HepG2 (cell line): ENCODE data around the gene DCLRE1B. TPM values are rescaled to one million over a fixed set of nuclear protein-coding genes. Genes with fewer than 3 reads are reported as not detected.

Source experiments
- ATAC-seq: fragments of 200-7000 bp; cut with Tn5 transposase; 3 replicates; pipeline ENCODE4 v1.9.1; 2020; ENCODE audit warnings: mild to moderate bottlenecking, moderate library complexity
- BruUV-seq: library from RNA; stranded (reverse); fragments of 400-500 nt; replicated peaks from 2 replicates; lab custom pipeline; 2021; lab: Mats Ljungman, UMichigan
- CTCF ChIA-PET: fragments of 300-600 bp; formaldehyde crosslinking; extraction: SDS; loops from one replicate; lab custom pipeline; 2021; ENCODE audit warnings: low total read pairs, inconsistent platforms, low intra/inter-chr PET ratio; lab: Yijun Ruan, JAX
- POLR2A ChIA-PET: fragments of 350-600 bp; sonication (Branson Sonifier 250); formaldehyde crosslinking; loops from one replicate; lab custom pipeline; 2020; ENCODE audit warnings: antibody characterized with exemption, inconsistent platforms; lab: Yijun Ruan, JAX
- DNase-seq: peaks from one replicate; pipeline ENCODE4 v3.0.0-alpha.2; 2015; ENCODE audit warnings: low spot score
- FAIRE-seq: peaks from 3 replicates; lab custom pipeline; 2011; peaks lifted over from hg19 to GRCh38; lab: Jason Lieb, UNC
- H2AFZ ChIP-seq: one replicate; pipeline ENCODE4 v1.6.1; 2011; ENCODE audit warnings: low read length, inconsistent platforms
- H3K27ac ChIP-seq: fragments of 300-600 bp; 3 replicates; pipeline ENCODE4 v1.8.0; 2011; ENCODE audit warnings: mixed run types, mild to moderate bottlenecking, mixed read lengths, low read length, inconsistent platforms; ENCODE audit not compliant: insufficient read depth; ENCODE audit errors: extremely low read length
- H3K27me3 ChIP-seq, 2 experiments: fragments of 200-600 bp in 1 of 2; 2 replicates in 1 of 2; 3 replicates in 1 of 2; pipeline versions ENCODE4 v1.6.0 to v1.8.0; 2011; ENCODE audit warnings: low read length in 2 of 2, mild to moderate bottlenecking in 2 of 2, moderate library complexity in 2 of 2, inconsistent platforms in 1 of 2; ENCODE audit not compliant: insufficient read depth in 2 of 2, control insufficient read depth in 1 of 2
- H3K36me3 ChIP-seq, 2 experiments: fragments of 200-600 bp in 1 of 2; replicated peaks in 1 of 2; 2 replicates in 1 of 2; 3 replicates in 1 of 2; pipeline versions ENCODE4 v1.5.1 to v1.8.0; 2011; ENCODE audit warnings: low read length in 2 of 2, inconsistent platforms in 1 of 2; ENCODE audit not compliant: insufficient read depth in 2 of 2, control insufficient read depth in 1 of 2
- H3K4me1 ChIP-seq: 2 replicates; pipeline ENCODE4 v1.5.1; 2012; ENCODE audit warnings: low read length, inconsistent platforms; ENCODE audit not compliant: insufficient read depth
- H3K4me2 ChIP-seq: 2 replicates; pipeline ENCODE4 v1.6.0; 2011; ENCODE audit warnings: low read depth, low read length, inconsistent platforms
- H3K4me3 ChIP-seq, 3 experiments: fragments of 200-600 bp in 1 of 3; sonication (generic), shearing (Covaris generic) in 1 of 3; replicated peaks in 1 of 3; 2 replicates each; pipeline ENCODE4 v1.5.1; 2011 to 2016; ENCODE audit warnings: low read length in 3 of 3, inconsistent platforms in 2 of 3, low read depth in 2 of 3, mild to moderate bottlenecking in 2 of 3, control low read depth in 1 of 3, mixed read lengths in 1 of 3; ENCODE audit not compliant: insufficient read depth in 1 of 3
- H3K79me2 ChIP-seq: one replicate; pipeline ENCODE4 v1.6.1; 2011; ENCODE audit warnings: low read length, inconsistent platforms; ENCODE audit not compliant: insufficient read depth
- H3K9ac ChIP-seq: 2 replicates; pipeline ENCODE4 v1.6.0; 2011; ENCODE audit warnings: mild to moderate bottlenecking, low read depth, low read length, inconsistent platforms; ENCODE audit not compliant: insufficient read depth
- H3K9me3 ChIP-seq: 2 replicates; pipeline ENCODE4 v1.5.1; 2012; ENCODE audit warnings: mild to moderate bottlenecking, low read length
- H4K20me1 ChIP-seq: 2 replicates; pipeline ENCODE4 v1.6.0; 2011; ENCODE audit warnings: inconsistent platforms, mild to moderate bottlenecking, low read length, moderate library complexity; ENCODE audit not compliant: insufficient read depth
- AHDC1 ChIP-seq: sonication (generic); formaldehyde crosslinking; IDR thresholded peaks from 2 replicates; pipeline ENCODE4 v1.5.1; 2020; ENCODE audit warnings: mild to moderate bottlenecking, missing genetic modification reagents, borderline replicate concordance
- CREB1 ChIP-seq, 2 experiments: fragments of 450-650 bp in 1 of 2; IDR thresholded peaks; 2 replicates each; pipeline ENCODE4 v1.6.1; 2016 to 2017; ENCODE audit warnings: control low read depth in 1 of 2, mild to moderate bottlenecking in 1 of 2, missing compliant biosample characterization in 1 of 2, missing genetic modification characterization in 1 of 2
- FOXP1 ChIP-seq, 2 experiments: fragments of 450-650 bp in 1 of 2; IDR thresholded peaks; 2 replicates each; pipeline ENCODE4 v1.6.1; 2017 to 2018; ENCODE audit warnings: antibody characterized with exemption in 1 of 2
- HMG20A ChIP-seq: IDR thresholded peaks from 2 replicates; pipeline ENCODE4 v1.6.1; 2016; ENCODE audit warnings: borderline replicate concordance
- KDM6A ChIP-seq: IDR thresholded peaks from 2 replicates; pipeline ENCODE4 v1.6.1; 2016; ENCODE audit warnings: low read depth
- KMT2B ChIP-seq: IDR thresholded peaks from 2 replicates; pipeline ENCODE4 v1.6.1; 2016; ENCODE audit warnings: missing genetic modification reagents, missing compliant biosample characterization
- NFKBIZ ChIP-seq: IDR thresholded peaks from 2 replicates; pipeline ENCODE4 v1.6.1; 2018; ENCODE audit warnings: missing genetic modification reagents, missing compliant biosample characterization
- PITX1 ChIP-seq: sonication (generic); formaldehyde crosslinking; IDR thresholded peaks from 2 replicates; pipeline ENCODE4 v1.5.1; 2020; ENCODE audit warnings: mild to moderate bottlenecking, missing genetic modification reagents
- SNAPC2 ChIP-seq: sonication (generic); formaldehyde crosslinking; IDR thresholded peaks from 2 replicates; pipeline ENCODE4 v1.8.1; 2022; ENCODE audit warnings: mild to moderate bottlenecking, missing genetic modification reagents
- ZNF605 ChIP-seq: sonication (generic); formaldehyde crosslinking; IDR thresholded peaks from 2 replicates; pipeline ENCODE4 v1.8.0; 2022; ENCODE audit warnings: mild to moderate bottlenecking, missing genetic modification reagents
- WGBS: methylation state at CpG from one replicate; pipeline ENCODE4 v1.1.6; 2017; ENCODE audit warnings: low lambda C conversion rate; 5-methylcytosine and 5-hydroxymethylcytosine counted together
- in situ Hi-C: cut with HindIII; loops from 2 replicates; pipeline ENCODE4 v1.10.0; 2017; ENCODE audit warnings: low pct_unique_long_range_greater_than_20kb; ENCODE audit not compliant: extremely low pct_ligation_motif_present
- intact Hi-C: fragments of 100-400 bp; cut with micrococcal nuclease; formaldehyde crosslinking; loops from one replicate; pipeline ENCODE4 v1.10.0; 2022; ENCODE audit not compliant: unreplicated experiment
- polyA plus RNA-seq, 8 experiments: library from polyadenylated mRNA; depleted of rRNA in 3 of 8; stranded (reverse) in 7 of 8; unstranded in 1 of 8; fragments of >200 nt; fragmentation: Illumina TruSeq in 4 of 8; extraction: Trizol in 4 of 8; gene quantifications; 2 replicates each; pipeline versions ENCODE4 v1.2.1 to v1.2.3, GENCODE V29; 2011 to 2016; ENCODE audit warnings: low read depth in 4 of 8, missing spikeins in 1 of 8, mixed read lengths in 1 of 8; ENCODE audit not compliant: insufficient read depth in 1 of 8
- total RNA-seq, 5 experiments: library from RNA; depleted of rRNA; stranded (reverse); fragments of >200 nt; fragmentation: Illumina TruSeq; extraction: Trizol; gene quantifications; 2 replicates each; pipeline ENCODE4 v1.2.3, GENCODE V29; 2016; ENCODE audit warnings: low read depth in 1 of 5
- TF ChIP-seq, protein P1 (sequence below): sonication (generic); formaldehyde crosslinking; IDR thresholded peaks from 2 replicates; pipeline ENCODE4 v1.4.0; 2020; ENCODE audit warnings: mild to moderate bottlenecking, low read depth, missing genetic modification reagents

Gene DCLRE1B
- total and polyA plus RNA-seq, 2 of the 13 experiments (the other 11 are each of a cell fraction or from before 2014, with no cell fraction given), result 2.7 to 8.0 TPM

- in situ Hi-C loops (no loop called here), intact Hi-C loops (no loop called here)
- H3K27me3 ChIP-seq, result no peaks in the 10 kb centered on the region; a peak in 1 of 5 replicates
- TF ChIP-seq, protein P1, sequence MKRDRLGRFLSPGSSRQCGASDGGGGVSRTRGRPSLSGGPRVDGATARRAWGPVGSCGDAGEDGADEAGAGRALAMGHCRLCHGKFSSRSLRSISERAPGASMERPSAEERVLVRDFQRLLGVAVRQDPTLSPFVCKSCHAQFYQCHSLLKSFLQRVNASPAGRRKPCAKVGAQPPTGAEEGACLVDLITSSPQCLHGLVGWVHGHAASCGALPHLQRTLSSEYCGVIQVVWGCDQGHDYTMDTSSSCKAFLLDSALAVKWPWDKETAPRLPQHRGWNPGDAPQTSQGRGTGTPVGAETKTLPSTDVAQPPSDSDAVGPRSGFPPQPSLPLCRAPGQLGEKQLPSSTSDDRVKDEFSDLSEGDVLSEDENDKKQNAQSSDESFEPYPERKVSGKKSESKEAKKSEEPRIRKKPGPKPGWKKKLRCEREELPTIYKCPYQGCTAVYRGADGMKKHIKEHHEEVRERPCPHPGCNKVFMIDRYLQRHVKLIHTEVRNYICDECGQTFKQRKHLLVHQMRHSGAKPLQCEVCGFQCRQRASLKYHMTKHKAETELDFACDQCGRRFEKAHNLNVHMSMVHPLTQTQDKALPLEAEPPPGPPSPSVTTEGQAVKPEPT (CRISPR knock-in tag), result no peak
- no peak for TF ChIP-seq SNAPC2
- TF ChIP-seq FOXP1 (IDR thresholded peaks at IDR 0.05), result no peak
- TF ChIP-seq FOXP1 (CRISPR knock-in tag; IDR thresholded peaks at IDR 0.05), result no peak
- TF ChIP-seq ZNF605, result no peak
- TF ChIP-seq AHDC1, result no peak
- TF ChIP-seq HMG20A (CRISPR knock-in tag), result no peak
- no peak for TF ChIP-seq CREB1 (IDR thresholded peaks at IDR 0.05)
- no peak for TF ChIP-seq CREB1 (CRISPR knock-in tag; IDR thresholded peaks at IDR 0.05)
- no peak for TF ChIP-seq NFKBIZ
- TF ChIP-seq PITX1 (CRISPR knock-in tag), result no peak
- TF ChIP-seq KMT2B, result no peak
- TF ChIP-seq KDM6A, result no peak
- H3K27ac ChIP-seq, result no peak overlapping the region
- H3K9ac ChIP-seq, result no peak overlapping the region
- ChIA-PET CTCF (no interaction called here), POLR2A (no interaction called here)
- BruUV-seq, result no TSS peak
- H3K4me3 ChIP-seq, result no peak overlapping the region
- DNase-seq, result no peak
- H3K9me3 ChIP-seq, result no peaks in the 10 kb centered on the region
- WGBS, result 46% methylated on average over 3 of the region's 3 CpGs
- peaks cover 9% of the 10 kb centered on the region for H3K4me1 ChIP-seq
- no peak overlapping the region for H3K4me2 ChIP-seq
- FAIRE-seq, result no peak
- H2AFZ ChIP-seq, result no peak overlapping the region
- H4K20me1 ChIP-seq, result no peaks in the 10 kb centered on the region
- no peak for ATAC-seq
- no peaks in the 10 kb centered on the region for H3K36me3 ChIP-seq
- no peaks in the 10 kb centered on the region for H3K79me2 ChIP-seq
These were observed 44.2 kb upstream of the DCLRE1B start for GRCh38 chr1:113860891-113861290.
